Fibroblast of lung (primary cell): ENCODE data around the gene VWCE. TPM values are rescaled to one million over a fixed set of nuclear protein-coding genes. Genes with fewer than 3 reads are reported as not detected.

Experiments
- DNase-seq, 2 donors: peaks; one replicate each; pipeline versions ENCODE4 v3.0.0 to v3.0.0-alpha.2; 2010; ENCODE audit warnings: low read depth in 2 of 2
- H2AFZ ChIP-seq: 2 replicates; pipeline ENCODE4 v1.5.1; 2012; ENCODE audit warnings: low read length, control low read depth, inconsistent platforms
- H3K27ac ChIP-seq: 2 replicates; pipeline ENCODE4 v1.5.1; 2011; ENCODE audit warnings: low read length, control low read depth; ENCODE audit not compliant: insufficient read depth
- H3K27me3 ChIP-seq: 2 replicates; pipeline ENCODE4 v1.5.1; 2011; ENCODE audit warnings: mild to moderate bottlenecking, low read length; ENCODE audit not compliant: control insufficient read depth, insufficient read depth
- H3K36me3 ChIP-seq: 2 replicates; pipeline ENCODE4 v1.5.1; 2011; ENCODE audit warnings: low read length; ENCODE audit not compliant: control insufficient read depth, insufficient read depth
- H3K4me1 ChIP-seq: 2 replicates; pipeline ENCODE4 v1.5.1; 2011; ENCODE audit warnings: low read length; ENCODE audit not compliant: control insufficient read depth, insufficient read depth; ENCODE audit errors: extremely low read depth
- H3K4me2 ChIP-seq: 2 replicates; pipeline ENCODE4 v1.5.1; 2011; ENCODE audit warnings: low read length, control low read depth; ENCODE audit not compliant: insufficient read depth; ENCODE audit errors: extremely low read depth
- H3K4me3 ChIP-seq, 4 experiments: fragments of 200-600 bp in 1 of 4; sonication (generic) in 1 of 4; replicated peaks in 1 of 4; 2 replicates each; pipeline ENCODE4 v1.5.1; 2011 to 2016; ENCODE audit warnings: low read length in 4 of 4, low read depth in 3 of 4, mild to moderate bottlenecking in 3 of 4, control low read depth in 2 of 4, inconsistent platforms in 1 of 4, mixed read lengths in 1 of 4; ENCODE audit not compliant: insufficient read depth in 1 of 4; ENCODE audit errors: control extremely low read depth in 1 of 4
- H3K79me2 ChIP-seq: 2 replicates; pipeline ENCODE4 v1.5.1; 2012; ENCODE audit warnings: mild to moderate bottlenecking, low read length, inconsistent platforms; ENCODE audit not compliant: control insufficient read depth, insufficient read depth
- H3K9ac ChIP-seq: 2 replicates; pipeline ENCODE4 v1.5.1; 2011; ENCODE audit warnings: mild to moderate bottlenecking, low read length, control low read depth; ENCODE audit not compliant: insufficient read depth
- H3K9me3 ChIP-seq: 2 replicates; pipeline ENCODE4 v1.5.1; 2012; ENCODE audit warnings: low read depth, low read length; ENCODE audit not compliant: control insufficient read depth, insufficient read depth
- H4K20me1 ChIP-seq: 2 replicates; pipeline ENCODE4 v1.5.1; 2011; ENCODE audit warnings: low read length; ENCODE audit not compliant: control insufficient read depth, insufficient read depth; ENCODE audit errors: extremely low read depth
- EZH2 ChIP-seq: IDR thresholded peaks from 2 replicates; pipeline ENCODE4 v1.5.1; 2012; ENCODE audit warnings: low read length, control low read depth, mild to moderate bottlenecking; ENCODE audit errors: missing control alignments
- polyA plus RNA-seq, 2 donors: library from polyadenylated mRNA; depleted of rRNA in 1 of 2; stranded (reverse) in 1 of 2; unstranded in 1 of 2; fragments of >200 nt; gene quantifications; 2 replicates each; pipeline ENCODE4 v1.2.1, GENCODE V29; 2011 to 2012; ENCODE audit warnings: missing spikeins in 1 of 2
- total RNA-seq: library from RNA; depleted of rRNA; stranded (reverse); fragments of >200 nt; gene quantifications from 2 replicates; pipeline ENCODE4 v1.2.1, GENCODE V29; 2014
- TF ChIP-seq, protein P1 (sequence below), 2 donors: IDR thresholded peaks in 1 of 2; conservative IDR thresholded peaks in 1 of 2; 1 replicate in 1 of 2; 2 replicates in 1 of 2; pipeline ENCODE4 v1.5.1; 2011 to 2012; ENCODE audit warnings: low read length in 2 of 2, control low read depth in 1 of 2, inconsistent platforms in 1 of 2, low read depth in 1 of 2, mild to moderate bottlenecking in 1 of 2

The VWCE gene
- total and polyA plus RNA-seq, 2 donors (not counting 1 experiment from before 2014, with no cell fraction given), result 0.30 to 1.7 TPM

DNA sequence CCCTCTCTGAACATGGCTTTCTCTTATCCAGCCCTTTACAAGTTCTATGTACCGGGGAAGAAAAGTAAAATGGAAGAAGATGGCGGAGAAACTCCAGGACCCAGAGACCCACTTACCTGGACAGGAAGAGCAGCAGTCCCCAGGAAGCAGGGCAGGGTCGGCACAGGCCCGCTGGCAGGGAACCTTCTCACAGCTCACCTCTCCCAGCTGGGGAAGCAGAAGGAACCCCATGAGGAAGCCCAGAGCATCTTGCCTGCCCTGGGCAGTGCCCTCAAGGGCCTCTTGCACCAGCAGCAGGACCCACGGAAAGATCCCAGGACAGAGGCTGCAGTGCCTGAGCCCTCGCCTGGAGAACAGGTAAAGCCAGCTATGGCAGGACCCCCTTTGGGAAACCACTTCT, 30.7 kb downstream of the VWCE start:
- DNase-seq, result no peak
- Histone ChIP-seq H2AFZ (no peak overlapping the region), H3K4me1 (no peaks in the 10 kb centered on the region), H3K79me2 (no peaks in the 10 kb centered on the region), H3K9ac (no peak overlapping the region), H3K9me3 (no peaks in the 10 kb centered on the region), H3K27me3 (no peaks in the 10 kb centered on the region), H3K27ac (no peak overlapping the region), H4K20me1 (no peaks in the 10 kb centered on the region), H3K4me3 (no peak overlapping the region), H3K36me3 (no peaks in the 10 kb centered on the region), H3K4me2 (no peak overlapping the region)
- no peak for TF ChIP-seq EZH2
- TF ChIP-seq, protein P1, sequence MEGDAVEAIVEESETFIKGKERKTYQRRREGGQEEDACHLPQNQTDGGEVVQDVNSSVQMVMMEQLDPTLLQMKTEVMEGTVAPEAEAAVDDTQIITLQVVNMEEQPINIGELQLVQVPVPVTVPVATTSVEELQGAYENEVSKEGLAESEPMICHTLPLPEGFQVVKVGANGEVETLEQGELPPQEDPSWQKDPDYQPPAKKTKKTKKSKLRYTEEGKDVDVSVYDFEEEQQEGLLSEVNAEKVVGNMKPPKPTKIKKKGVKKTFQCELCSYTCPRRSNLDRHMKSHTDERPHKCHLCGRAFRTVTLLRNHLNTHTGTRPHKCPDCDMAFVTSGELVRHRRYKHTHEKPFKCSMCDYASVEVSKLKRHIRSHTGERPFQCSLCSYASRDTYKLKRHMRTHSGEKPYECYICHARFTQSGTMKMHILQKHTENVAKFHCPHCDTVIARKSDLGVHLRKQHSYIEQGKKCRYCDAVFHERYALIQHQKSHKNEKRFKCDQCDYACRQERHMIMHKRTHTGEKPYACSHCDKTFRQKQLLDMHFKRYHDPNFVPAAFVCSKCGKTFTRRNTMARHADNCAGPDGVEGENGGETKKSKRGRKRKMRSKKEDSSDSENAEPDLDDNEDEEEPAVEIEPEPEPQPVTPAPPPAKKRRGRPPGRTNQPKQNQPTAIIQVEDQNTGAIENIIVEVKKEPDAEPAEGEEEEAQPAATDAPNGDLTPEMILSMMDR (conservative IDR thresholded peaks at IDR 0.05 in 1 of 2, IDR thresholded peaks at IDR 0.05 in 1 of 2; ENCODE audit: low read depth in 1 of 2, low read length in 2 of 2), result no peak

DNA sequence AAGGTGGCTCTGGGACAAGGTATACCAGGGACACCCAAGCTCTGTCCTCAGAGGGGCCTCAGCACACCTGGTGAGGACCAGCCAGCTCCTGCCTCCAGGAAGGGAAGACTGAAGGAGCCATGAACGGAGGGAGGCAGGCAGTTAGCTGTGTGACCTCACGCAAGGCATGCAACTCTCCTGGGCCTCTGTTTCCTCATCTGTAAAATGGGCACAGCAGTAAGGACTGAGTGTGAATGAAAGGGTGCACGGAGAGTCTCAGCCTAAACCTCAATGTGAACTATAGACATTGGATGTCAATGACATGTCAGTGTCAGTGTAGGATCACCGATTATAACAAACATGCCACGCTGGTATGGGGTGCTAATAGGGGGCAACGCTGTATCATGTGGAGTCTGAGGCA, 35.8 kb downstream of the VWCE start:
- Histone ChIP-seq H3K36me3 (no peaks in the 10 kb centered on the region), H3K4me2 (no peak overlapping the region), H3K9ac (no peak overlapping the region), H3K27ac (no peak overlapping the region), H4K20me1 (no peaks in the 10 kb centered on the region), H2AFZ (no peak overlapping the region), H3K4me3 (no peak overlapping the region), H3K9me3 (no peaks in the 10 kb centered on the region), H3K4me1 (no peaks in the 10 kb centered on the region), H3K79me2 (no peaks in the 10 kb centered on the region), H3K27me3 (no peaks in the 10 kb centered on the region)
- TF ChIP-seq EZH2, result no peak
- TF ChIP-seq, protein P1 (conservative IDR thresholded peaks at IDR 0.05 in 1 of 2, IDR thresholded peaks at IDR 0.05 in 1 of 2; ENCODE audit: low read depth in 1 of 2, low read length in 2 of 2), result no peak
- no peak for DNase-seq

DNA sequence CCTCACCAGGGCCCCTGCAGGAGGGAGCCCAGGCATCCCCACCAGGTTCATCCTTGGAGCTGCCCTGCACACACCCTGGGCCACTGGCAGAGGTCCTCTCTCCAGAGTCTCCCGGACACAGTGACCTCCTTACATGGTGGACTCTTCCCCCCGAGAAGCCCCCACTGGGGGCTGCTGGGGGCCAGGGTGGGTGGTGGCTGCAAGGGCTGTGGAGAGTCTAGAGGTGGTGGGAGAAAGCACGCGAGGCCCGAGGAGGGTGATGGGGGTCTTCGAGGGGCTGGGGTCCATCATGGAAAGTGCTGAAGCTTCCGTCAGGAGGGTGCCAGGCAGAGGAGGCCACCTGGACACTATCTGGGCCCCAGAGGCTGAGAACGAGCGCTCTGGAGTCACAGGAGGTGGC, 36.6 kb downstream of the VWCE start:
- no peak for DNase-seq
- Histone ChIP-seq H3K27ac (no peak overlapping the region), H3K9me3 (no peaks in the 10 kb centered on the region), H2AFZ (no peak overlapping the region), H3K4me2 (no peak overlapping the region), H3K9ac (no peak overlapping the region), H4K20me1 (no peaks in the 10 kb centered on the region), H3K27me3 (no peaks in the 10 kb centered on the region), H3K79me2 (no peaks in the 10 kb centered on the region), H3K4me3 (no peak overlapping the region), H3K4me1 (no peaks in the 10 kb centered on the region), H3K36me3 (no peaks in the 10 kb centered on the region)
- no peak for TF ChIP-seq EZH2
- TF ChIP-seq, protein P1 (conservative IDR thresholded peaks at IDR 0.05 in 1 of 2, IDR thresholded peaks at IDR 0.05 in 1 of 2; ENCODE audit: low read depth in 1 of 2, low read length in 2 of 2), result no peak
